SH-SY5Y (cell line): ENCODE results near the gene CORT.

ENCODE experiments used
- GATA2 ChIP-seq: IDR thresholded peaks from 2 replicates; pipeline ENCODE4 v1.6.1; 2011; ENCODE audit warnings: mild to moderate bottlenecking, low read depth, low read length
- GATA3 ChIP-seq: IDR thresholded peaks from 2 replicates; pipeline ENCODE4 v1.6.1; 2011; ENCODE audit warnings: low read depth, mild to moderate bottlenecking, low read length, moderate library complexity

CORT gene, protein sequence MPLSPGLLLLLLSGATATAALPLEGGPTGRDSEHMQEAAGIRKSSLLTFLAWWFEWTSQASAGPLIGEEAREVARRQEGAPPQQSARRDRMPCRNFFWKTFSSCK

DNA sequence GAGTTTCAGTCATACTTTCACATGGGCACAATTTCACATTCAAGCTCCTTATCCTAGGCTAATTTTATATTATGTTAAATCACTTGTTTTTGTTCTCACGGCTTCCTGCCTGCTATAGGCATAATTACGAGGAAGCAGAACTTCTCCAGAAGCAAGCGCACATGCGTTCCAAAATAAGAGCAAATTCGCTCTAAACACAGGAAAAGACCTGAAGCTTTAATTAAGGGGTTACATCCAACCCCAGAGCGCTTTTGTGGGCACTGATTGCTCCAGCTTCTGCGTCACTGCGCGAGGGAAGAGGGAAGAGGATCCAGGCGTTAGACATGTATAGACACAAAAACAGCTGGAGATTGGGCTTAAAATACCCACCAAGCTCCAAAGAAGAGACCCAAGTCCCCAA, at the start of gene CORT:
Gene CORT (plus strand): TSS at position 281 of the 400 bp plus-strand sequence. CDS start 193 bp downstream, outside the sequence.
- TF ChIP-seq GATA2, result no peak
- TF ChIP-seq GATA3, result no peak

DNA sequence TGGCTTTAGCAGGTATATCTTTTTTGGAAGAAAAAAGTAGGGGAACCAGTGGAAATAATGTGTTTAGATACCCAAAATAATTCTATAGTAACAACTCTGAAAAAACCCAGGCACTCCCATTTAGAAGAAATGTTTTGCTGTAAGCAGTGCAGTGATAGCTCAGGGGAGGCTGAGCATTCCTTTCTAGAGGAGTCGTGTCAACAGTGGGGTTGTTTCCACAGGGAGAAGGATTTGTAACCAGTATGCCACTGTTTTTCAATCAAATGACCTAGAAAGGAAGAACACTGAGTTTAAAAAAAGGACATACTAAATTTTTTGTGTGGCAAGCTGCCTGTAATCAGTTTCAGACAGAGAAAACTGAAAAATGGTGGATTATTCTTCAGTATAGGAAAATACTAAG, 48.5 kb upstream of the CORT start:
- TF ChIP-seq GATA3 (no peak), GATA2 (no peak)

DNA sequence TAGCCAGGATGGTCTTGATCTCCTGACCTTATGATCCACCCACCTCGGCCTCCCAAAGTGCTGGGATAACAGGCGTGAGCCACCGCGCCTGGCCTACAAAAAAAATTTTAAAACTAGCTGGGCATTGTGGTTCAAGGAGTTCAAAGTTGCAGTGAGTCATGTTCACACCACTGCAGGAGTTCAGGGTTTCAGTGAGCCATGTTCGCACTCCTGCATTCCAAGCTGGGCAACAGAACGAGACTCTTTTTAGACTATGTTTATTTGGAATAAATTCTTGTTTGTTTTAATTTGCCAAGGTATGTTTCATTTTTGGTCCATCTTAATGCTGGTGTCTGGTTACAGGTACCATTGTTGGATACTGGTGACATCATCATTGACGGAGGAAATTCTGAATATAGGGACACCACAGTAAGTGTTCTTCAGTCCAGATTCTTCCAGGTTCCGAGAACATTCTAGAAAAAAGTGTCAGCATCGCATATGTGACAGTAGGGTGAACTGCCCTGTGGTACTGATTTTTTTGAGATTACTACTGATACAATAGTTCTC, 47.0 kb upstream of the CORT start:
- TF ChIP-seq GATA2, result no peak
- no peak for TF ChIP-seq GATA3

DNA sequence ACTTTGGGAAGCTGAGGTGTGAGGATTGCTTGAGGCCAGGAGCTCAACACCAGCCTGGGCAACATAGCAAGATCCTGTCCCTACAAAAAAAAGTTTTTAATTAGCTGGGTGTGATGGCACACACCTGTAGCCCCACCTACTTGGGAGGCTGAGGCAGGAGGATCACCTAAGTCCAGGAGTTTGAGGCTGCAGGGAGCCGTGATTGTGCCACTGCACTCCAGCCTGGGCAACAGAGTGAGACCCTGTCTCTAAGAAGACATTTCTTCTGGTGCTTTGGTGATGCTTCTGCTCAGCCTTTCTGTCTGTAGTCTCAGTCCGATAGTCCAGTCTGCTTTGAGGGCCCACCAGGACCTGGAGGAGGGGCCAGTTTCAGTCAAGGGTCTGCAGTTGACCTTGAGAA, 42.6 kb upstream of the CORT start:
- TF ChIP-seq GATA3 (no peak), GATA2 (no peak)

DNA sequence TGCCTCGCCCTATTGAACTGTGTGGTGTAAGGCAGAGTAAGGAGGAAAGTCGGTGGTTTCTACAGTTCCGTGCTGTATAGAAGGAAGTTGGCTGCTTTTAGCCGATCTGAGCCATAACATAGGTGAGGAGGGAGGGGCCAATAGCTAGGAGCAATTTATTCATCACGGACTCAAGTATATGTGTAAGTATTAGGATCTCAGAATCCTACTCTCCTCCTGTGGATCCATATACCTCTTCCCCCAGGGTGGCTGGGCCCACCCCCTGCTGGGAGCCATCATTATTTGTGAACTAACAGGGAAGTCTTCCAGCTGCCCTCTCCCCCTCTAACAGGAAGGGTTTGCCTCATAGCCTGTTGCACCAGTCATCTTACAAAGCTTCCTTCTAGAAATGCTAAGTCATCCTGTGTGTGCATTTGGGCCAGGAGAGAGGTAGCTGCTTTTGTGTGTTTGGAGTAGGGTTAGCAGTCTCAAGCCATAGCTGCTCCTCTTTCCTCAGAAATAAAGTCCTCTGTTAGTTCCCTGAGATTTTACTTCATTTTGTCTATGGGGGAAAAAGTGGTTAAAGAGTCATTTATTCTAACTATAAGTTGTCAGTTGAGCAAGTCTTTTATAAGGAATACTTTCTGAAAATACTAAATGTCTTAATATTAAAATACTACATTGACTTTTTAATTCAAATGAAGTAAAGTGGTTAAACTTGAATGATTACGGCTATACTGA, 34.5 kb upstream of the CORT start:
- TF ChIP-seq GATA3 (no peak), GATA2 (no peak)

DNA sequence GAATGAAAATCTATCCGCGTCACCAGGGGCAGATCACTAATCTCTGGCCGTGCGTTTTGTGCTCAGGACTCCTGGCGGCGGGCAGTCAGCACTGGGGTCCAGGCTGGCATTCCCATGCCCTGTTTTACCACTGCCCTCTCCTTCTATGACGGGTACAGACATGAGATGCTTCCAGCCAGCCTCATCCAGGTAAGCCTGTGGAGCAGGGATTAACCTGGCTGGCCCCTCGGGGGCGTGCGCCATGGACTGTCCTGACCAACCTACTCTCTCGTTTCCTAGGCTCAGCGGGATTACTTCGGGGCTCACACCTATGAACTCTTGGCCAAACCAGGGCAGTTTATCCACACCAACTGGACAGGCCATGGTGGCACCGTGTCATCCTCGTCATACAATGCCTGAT, 30.5 kb upstream of the CORT start:
- TF ChIP-seq GATA3, result no peak
- no peak for TF ChIP-seq GATA2

DNA sequence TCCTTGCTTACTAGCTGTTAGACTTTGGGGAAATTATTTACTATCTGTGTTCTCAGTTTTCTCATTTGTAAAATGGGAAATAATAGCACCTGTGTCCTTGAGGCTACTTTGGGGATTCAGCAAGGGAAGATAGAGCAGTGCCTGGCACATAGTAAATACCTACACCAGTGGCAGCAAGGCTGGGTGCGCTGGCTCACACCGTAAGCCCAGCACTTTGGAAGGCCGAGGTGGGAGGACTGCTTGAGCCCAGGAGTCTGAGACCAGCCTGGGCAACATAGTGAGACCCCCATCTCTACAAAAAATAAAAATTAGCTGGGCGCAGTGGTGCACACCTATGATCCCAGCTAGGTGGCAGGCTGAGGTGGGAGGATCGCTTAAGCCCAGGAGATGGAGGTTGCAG, 28.2 kb upstream of the CORT start:
- TF ChIP-seq GATA2, result no peak
- no peak for TF ChIP-seq GATA3

DNA sequence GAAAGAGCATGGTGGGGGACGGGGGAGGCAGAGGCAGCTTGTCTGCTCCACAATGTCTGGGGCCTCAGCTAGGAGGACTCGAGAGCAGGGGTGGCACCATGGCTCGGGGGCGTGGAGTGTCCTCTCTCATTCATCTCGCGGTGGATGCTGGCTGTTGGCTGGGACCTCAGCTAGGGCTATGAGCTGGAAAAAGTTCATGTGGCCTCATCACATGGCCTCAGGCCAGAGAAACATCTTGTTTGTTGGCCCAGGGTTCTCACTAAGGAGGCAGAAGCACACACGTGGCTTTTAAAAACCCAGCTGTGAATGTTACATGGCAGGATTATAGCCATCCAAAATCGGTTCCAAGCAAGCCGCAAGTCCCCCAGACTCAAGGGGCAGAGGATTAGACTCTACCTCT, 25.8 kb upstream of the CORT start:
- TF ChIP-seq GATA3 (no peak), GATA2 (no peak)

DNA sequence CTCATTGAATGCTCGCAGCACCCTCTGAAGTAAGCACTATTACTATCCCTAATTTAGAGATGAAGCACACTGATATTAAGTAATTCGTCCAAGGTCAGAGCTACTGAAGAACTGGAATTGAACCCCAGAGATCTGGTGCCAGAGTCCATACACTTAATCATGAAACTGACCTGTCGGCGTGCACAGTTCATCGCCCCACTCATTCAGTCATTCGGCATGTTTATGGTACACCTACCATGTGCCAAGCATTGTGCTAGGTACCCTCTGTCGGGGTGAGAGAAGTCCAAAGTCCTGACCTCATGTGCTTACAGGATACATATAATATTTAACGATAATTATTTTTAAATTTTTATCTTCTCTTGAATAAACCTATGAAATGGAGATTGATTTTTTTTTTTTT, 25.2 kb upstream of the CORT start:
- TF ChIP-seq GATA3, result no peak

DNA sequence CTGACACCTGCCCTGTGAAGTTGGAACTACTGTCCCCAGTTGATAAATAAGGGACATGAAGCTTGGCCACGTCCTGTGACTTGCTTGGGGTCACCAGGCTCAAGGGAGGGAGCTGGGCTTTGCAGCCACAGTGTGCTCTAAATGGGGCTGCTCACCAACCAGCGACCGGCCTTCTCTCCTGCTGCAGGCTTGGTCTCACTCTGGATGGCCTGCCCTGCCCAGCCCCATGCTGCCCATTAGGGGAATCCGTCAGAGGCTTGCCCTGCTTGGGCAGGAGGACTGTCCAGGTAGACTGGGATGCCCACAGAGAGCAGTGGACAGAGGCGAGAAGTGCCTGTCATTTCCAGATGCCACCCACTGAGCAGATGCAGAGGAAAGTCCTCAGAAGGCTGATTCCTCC, 20.8 kb upstream of the CORT start:
- TF ChIP-seq GATA3, result no peak
- no peak for TF ChIP-seq GATA2

DNA sequence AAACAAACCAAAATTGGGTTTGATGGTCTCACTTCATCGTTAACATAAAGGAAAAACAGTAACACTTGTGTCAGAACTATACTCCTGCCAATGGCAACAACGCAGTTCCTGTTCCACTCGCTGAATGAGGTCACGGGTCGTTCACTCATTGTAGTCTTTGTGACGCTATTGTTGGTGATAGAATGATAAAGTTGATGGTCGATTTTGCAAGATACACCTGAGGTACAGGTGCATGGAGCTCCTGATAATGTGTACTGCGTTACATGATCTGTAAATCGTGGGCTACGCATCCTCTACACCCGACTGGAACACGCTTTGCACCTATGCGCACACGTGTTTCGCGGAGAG, 20.0 kb upstream of the CORT start:
- no peak for TF ChIP-seq GATA3

DNA sequence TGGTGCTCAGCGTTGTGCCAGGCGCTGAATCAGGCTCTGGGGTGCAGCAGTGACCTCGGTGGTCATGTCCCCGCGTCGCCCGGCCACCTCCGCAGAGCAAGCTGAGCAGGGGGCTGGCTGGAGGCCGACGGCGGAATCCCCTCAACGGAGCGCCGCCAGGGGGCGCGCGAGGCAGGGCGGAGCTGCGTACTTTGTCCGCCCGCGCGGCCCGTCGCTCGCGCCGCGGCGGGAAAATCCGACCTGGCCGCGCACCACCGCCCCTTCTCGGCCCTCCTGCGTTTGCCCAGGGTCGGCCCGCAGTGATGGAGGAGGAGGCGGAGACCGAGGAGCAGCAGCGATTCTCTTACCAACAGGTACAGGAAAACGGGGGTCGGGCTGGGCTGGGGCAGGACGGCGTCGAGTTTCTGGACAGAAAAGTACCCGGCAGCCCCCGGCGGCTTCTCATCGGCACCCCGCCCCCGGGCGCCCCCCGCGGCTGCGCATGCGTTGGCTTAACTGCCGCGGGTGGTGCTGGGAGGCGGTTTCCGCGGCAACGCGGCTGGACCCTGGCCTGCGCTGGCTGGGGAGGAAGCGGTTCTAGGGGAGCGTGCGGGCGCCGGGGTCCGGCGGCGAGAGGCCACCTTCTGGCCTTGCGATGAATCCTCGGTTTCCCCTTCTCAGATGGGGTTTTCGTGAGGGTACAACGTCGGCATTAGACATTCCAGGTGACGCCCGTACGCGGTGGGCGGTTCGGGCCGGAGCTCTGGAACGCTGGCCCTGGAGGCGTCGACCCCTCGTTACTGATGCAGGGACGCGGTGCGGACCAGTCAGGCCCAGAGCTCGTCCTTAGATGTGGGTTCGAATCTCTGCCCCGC, 19.4 kb upstream of the CORT start, which contains the start of gene CENPS:
Gene CENPS (plus strand): TSS at position 218 of the 854 bp plus-strand sequence. CDS start 85 bp downstream, at position 303.
- TF ChIP-seq GATA2, result no peak; the same call in 1 of the 2 replicates
- TF ChIP-seq GATA3, result no peak

DNA sequence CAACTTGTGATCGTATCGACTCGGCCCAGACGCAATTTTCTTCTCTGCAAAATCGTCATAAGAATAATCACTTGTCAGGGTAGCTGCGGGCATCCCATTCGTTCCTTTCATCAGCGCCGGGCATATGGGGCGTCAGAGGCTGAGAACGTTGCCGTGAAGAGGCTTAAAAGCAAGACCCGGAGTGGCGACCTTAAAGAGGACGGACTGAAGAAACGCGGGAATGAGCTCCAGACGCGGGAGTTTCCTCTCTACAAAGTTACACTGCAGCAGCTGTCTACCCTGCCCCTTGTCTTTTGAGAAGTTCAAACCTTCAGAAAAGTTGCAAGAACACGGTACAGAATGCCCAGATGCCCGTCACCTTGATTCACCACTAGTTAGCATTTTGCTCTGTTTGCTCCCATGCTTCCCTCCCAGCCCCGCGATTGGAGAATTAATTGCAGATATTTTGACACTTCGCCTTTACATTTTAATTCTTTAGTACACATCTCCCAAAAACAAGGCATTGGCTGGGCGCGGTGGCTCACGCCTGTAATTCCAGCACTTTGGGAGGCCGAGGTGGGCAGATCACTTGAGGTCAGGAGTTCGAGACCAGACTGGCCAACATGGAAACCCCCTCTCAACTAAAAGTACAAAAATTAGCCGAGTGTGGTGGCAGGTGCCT, 18.6 kb upstream of the CORT start:
- TF ChIP-seq GATA3 (no peak), GATA2 (no peak; the same call in 1 of the 2 replicates)
